ENCODE results near the gene PPP1R3E. TPM values are rescaled to one million over a fixed set of nuclear protein-coding genes. Genes with fewer than 3 reads are reported as not detected.

Gene PPP1R3E
- total RNA-seq, 4 donors from 2014 or later, result 7.3 to 12.6 (median 9.3) TPM

- TF ChIP-seq, protein P1, sequence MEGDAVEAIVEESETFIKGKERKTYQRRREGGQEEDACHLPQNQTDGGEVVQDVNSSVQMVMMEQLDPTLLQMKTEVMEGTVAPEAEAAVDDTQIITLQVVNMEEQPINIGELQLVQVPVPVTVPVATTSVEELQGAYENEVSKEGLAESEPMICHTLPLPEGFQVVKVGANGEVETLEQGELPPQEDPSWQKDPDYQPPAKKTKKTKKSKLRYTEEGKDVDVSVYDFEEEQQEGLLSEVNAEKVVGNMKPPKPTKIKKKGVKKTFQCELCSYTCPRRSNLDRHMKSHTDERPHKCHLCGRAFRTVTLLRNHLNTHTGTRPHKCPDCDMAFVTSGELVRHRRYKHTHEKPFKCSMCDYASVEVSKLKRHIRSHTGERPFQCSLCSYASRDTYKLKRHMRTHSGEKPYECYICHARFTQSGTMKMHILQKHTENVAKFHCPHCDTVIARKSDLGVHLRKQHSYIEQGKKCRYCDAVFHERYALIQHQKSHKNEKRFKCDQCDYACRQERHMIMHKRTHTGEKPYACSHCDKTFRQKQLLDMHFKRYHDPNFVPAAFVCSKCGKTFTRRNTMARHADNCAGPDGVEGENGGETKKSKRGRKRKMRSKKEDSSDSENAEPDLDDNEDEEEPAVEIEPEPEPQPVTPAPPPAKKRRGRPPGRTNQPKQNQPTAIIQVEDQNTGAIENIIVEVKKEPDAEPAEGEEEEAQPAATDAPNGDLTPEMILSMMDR (IDR thresholded peaks at IDR 0.05; ENCODE audit: low read depth), result no peak
Measured at GRCh38 chr14:23324993-23325392, 22.3 kb upstream of the PPP1R3E start.

DNA sequence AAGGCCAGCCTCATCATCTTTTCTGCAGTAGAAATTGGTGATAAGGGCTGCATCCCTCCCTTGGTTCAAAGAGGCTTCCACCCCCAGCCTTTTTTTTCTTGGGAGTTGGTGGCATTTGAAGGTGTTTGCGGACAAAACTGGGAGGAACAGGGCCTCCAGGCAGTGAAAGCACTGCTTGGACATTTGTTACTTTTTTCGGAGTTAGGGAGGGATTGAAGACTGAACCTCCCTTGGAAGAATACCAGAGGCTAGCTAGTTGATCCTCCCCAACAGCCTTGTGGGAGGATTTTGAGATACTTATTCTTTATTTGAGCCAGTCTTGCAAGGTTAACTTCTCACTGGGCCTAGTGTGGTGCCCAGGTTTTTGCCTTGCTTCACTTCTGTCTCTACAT is 21.8 kb upstream of the PPP1R3E start:
- TF ChIP-seq, protein P1 (IDR thresholded peaks at IDR 0.05; ENCODE audit: low read depth), result no peak

DNA sequence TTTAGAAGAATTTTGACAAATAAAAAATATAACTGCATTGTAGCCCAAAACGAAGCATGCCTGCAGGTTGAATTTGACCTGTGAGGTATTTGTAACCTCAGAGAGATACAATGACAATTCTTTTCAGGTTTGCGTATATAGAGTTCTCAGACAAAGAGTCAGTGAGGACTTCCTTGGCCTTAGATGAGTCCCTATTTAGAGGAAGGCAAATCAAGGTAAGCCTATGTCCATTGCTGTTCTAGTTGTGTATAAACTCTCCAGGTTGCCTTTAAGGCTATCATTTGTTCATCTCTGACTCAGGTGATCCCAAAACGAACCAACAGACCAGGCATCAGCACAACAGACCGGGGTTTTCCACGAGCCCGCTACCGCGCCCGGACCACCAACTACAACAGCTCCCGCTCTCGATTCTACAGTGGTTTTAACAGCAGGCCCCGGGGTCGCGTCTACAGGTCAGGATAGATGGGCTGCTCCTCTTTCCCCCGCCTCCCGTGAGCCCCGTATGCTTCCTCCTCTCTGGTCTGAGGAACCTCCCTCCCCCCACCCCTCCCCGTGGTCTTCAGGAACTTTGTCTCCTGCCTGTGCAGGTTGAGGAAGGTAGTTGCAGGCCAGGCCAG is 21.3 kb upstream of the PPP1R3E start:
- TF ChIP-seq, protein P1 (IDR thresholded peaks at IDR 0.05; ENCODE audit: low read depth), result no peak

GRCh38 chr14:23322568-23323517 is 20.2 kb upstream of the PPP1R3E start:
- TF ChIP-seq, protein P1 (IDR thresholded peaks at IDR 0.05; ENCODE audit: low read depth), result no peak

GRCh38 chr14:23321572-23322547 is 19.2 kb upstream of the PPP1R3E start:
- TF ChIP-seq, protein P1 (IDR thresholded peaks at IDR 0.05; ENCODE audit: low read depth), result no peak

DNA sequence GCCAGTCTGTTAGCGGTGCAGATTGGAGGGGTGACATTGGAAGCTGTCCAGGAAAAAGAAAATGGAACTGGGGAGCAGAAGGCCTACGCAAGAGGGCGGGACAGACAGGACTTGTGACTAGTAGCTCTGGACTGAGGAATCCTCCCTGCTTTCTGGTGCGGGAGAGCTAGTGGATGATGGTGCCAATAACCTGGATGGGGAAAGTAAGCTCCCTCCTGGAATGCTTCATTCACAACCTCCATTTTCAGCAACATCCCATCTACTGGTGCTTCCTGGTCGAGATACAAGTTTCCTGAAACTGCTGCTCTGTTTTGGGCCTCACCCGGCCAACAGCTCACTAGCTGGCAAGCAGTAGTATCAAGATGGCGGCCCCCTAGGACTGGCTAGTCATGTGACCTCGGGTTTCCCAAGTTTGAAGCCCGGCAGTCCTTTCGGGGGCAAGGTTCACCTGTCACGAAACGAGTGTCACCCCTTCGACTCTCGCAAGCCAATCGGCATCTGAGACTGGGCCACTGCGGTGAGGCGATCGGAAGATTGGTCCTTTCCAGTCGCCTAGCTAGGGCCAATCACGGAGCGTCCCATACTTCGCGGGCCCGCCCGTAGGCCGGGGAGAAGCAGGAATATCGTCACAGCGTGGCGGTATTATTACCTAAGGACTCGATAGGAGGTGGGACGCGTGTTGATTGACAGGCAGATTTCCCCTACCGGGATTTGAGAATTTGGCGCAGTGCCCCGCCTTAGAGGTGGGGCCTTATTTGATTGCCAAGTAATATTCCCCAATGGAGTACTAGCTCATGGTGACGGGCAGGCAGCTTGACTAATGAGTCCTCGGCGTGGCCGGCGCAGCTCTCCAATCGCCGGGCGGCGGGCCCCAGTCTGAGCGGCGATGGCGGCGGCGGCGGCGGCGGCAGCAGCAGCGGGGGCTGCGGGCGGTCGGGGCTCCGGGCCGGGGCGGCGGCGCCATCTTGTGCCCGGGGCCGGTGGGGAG is 18.2 kb upstream of the PPP1R3E start, which contains the start of gene PABPN1:
Gene PABPN1 (plus strand): TSS at position 874 of the 988 bp plus-strand sequence. CDS start 13 bp downstream, at position 887.
- TF ChIP-seq, protein P1 (IDR thresholded peaks at IDR 0.05; ENCODE audit: low read depth), result no peak
